Inflammatory macrophage treated with lipopolysaccharide for 4 hours (primary cell): ENCODE data around the gene ZFAND3.

Experiments used
- DNase-seq: peaks from one replicate; pipeline ENCODE4 v3.0.0-alpha.2; 2020

ZFAND3 gene

DNA sequence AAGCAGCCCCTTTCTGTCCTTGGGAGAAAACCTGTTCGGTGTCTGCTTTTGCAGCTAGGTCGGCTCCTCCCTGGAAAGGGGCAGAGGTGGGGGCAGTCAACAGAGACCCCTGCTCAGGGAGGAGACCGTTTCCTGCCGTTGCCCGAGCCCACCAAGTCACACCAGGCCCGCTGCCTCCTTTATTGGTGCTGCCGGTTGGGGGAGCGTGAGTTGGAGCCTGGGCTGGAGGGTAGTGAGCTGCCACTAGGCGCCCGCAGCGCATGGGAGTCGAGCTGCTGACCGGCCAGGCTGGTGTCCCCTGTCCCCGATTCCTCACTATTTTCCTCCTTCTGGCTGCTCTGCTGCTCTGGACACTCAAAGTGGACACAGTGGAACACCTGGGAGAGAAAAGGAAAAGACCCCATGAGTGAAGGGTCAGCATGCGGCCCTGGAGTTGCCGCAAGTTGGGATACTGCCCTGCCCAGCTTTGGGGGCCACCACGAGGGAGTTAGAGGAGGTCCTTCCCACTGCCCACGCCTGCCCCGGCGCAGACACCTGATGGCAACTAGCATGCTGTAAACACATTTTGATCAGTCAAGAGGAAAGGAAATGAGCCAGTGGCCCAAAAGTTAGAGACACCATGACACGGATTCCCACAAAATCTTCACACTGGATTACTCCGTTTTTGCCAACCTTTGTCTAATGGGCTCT, 355.4 kb downstream of the ZFAND3 start:
- no peak for DNase-seq

GRCh38 chr6:38175786-38176185, 356.3 kb downstream of the ZFAND3 start:
- DNase-seq = no peak

DNA sequence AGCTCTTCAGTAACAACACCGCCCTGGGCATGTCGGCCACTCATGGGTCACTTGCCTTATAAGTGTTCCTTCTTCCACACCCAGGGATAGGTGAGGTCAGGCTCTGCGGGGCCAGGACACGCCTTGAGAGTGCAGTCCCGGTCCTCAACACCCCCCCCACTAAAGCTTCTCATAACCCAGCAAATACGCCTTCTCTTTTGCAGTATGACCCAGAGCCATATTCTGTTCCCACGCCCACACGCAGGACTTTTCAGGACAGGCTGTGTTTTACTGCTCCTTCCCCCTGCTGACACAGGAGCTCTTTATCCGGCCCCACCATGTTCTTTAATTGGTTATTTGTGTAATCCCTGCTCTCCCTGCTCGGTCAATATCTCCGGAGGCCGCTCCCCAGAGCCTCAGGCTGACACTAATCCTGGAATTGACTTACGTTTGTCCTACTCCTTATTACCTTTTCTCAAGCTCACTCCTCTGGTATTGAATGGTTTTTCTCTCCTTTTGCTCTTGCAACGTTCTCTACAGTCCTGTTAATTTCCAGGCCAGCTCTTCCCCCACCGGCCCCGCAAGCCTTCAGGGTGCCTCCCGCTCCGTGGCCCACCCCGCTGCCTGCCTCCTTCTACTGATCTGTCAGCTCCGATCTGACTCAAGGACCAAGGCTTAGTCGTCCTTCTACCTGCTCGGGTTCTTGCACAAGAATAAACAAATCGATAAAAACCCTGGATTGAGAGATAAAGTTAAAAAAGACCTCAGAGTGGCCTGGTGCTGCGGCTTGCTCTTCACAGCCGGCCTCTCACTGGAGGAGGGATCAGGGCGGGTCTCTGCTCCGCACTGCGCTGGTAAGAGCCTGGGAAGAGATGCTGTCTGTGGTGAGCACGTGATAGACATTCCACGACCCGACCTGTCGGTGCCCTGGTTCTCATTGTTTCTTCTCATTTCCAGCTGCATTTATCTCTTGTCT, 357.5 kb downstream of the ZFAND3 start:
- no peak for DNase-seq

DNA sequence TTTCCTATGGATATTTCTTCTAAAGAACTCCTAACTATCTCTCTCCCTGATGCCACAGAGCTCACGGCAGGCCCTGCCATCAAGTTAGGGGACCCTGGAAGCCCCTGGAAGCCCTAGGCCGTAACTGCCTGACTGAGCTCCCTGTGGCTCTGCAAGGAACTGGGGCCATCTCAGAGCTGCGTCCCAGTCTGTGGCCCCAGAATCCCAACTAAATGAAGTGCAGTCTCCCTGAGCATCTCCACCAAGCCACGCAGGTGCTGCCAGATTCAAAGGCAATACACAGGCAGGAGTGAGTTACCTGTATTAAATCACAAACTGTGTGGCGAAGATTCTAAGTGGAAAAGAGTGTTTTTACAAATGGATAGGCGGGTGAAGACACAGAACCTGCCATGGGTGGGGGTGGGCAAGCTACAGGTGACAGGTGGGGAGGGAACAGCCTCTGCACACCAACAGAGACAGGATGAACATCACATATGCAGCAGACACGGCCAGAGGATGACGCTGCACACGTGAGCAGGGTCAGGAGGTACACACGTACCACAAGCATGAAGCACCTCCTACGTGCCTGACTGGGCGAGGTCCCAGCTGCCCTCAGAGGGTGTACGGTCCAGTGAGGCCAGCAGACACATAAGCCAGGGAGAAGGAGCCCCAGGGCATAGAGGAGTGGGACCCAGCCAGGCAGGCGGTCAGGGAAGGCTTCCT, 358.5 kb downstream of the ZFAND3 start:
- no peak for DNase-seq

GRCh38 chr6:38178584-38178886, 359.0 kb downstream of the ZFAND3 start:
- DNase-seq = no peak

- DNase-seq = no peak
These were observed 359.8 kb downstream of the ZFAND3 start for GRCh38 chr6:38179300-38179699.

DNA sequence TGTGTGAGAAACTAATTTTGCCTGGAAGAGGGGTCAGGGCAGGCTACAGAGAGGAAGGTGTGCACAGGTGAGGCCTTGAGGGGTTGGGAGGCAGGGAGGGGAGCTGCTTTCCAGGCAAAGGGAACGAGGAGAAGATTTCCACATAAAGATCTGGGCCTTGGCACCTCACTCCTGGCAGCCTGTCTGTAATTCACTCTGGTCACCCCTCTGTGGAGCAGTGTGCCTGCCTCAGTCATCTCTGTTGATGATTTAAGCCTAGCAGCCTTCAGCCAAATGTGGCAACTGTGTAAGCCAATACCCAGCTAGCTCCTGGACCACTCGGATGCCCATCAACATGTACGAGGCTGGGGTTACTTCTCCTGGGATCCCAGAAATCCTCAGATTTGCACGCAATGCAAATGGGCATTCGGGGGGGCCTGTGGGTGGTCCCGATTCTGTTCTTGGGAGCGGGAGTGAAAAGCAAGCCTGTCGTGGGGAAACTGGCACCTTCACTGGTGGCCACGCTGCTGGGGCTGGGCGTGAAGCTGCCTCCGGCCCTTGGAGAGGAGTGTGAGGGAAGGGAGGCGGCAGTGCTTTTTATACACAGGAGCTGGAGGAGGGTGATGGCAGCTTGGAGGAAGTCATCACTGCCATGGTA, 360.4 kb downstream of the ZFAND3 start:
- DNase-seq = no peak

GRCh38 chr6:38180586-38180985, 361.1 kb downstream of the ZFAND3 start:
- peak; percentile 2 for DNase-seq

DNA sequence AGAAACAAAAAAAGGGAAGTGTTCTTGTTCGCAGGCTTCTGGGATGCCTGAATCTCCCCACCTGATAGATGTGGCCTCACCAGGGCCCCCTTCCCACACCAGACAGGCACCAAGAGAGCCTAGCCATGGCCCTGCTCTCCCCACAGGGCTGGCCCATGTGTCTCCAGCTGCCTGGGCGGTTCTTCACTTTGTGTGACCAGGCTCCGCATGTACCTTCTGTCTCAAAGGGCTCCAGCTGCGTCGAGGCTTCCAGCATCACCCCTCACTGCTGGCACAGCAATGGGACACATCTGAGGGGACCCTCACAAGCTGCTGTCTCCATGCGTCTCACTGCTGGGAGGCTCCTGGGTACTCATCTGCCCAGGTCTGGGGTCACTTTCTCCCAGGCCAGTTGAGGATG, 362.9 kb downstream of the ZFAND3 start:
- DNase-seq = no peak

DNA sequence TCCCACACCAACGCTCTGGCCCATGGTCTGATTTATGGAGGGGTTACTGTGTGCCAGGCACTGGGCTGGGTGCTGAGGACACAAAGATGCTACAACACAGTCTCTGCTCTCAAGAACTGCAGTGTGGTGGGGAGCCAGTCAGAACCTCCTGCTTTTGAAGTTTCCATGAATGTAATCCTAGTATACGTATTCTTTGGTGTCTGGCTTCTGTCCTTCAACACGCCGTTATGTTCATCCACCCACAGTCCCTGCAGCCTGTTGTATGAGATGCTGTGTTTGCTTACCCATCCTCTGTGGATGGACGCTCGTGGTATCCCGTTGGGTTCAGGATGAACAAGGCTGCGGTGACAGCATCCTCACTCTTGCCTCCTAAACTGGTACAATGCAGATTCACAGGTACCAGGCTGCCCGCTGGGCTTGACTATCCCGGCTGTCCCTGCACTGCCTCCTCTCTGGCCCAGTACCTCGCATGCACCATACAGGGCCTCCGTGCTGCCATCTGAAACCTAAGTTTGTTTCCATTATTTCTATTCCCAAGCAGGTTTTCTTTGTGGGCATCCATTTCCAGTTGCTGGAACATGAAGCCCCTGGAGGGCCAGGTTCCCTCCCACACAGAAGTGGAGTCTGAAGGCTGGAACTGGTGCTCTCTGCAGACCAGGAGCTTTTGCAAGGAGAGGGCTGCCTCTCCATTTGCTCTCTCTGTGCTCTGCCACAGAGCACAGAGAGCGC, 364.5 kb downstream of the ZFAND3 start:
- DNase-seq = no peak

DNA sequence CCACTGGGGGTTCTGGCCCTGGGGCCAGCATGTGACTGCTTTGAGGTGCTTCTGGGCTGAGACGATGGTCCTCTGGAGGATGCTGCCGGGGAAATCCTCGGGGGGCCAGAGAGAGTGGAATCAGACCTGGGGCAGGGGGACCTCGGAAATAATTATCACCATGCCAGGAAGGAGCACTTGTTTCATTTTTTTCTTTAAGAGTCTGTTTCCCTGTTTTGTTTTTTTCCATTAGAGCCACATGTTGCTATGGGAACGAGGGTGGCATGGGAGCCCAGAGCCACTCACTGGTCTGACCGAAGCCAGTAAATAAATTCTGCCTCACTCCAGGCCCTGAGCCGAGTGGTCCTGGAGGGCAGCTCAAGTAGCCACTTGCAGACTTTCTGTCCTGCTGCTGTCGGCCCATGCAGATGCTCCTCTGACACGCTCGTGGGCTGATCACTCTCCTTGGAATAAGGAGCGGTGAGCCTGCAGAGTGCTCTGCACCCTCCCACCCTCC, 365.1 kb downstream of the ZFAND3 start:
- no peak for DNase-seq

DNA sequence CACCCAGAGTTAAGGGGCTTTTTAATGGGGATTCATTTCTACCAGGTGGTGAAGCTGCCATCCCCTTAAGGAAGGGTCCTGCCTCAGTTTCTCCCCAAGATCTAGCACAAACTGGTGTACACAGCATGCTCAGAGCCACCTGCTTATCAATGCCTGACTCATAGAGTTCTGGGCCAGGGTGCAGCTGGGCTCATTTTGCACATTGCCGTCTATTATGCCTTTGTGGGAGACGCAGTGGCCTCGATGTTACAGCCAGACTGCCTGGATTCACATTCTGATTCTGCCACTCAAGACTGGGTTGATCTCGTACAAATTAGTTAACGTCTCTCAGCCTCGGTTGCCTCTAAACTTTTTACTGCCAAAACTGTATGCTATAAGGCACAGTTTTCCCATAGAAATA, 365.7 kb downstream of the ZFAND3 start:
- DNase-seq = no peak

- no peak for DNase-seq
These were observed 366.2 kb downstream of the ZFAND3 start for GRCh38 chr6:38185752-38186151.

DNA sequence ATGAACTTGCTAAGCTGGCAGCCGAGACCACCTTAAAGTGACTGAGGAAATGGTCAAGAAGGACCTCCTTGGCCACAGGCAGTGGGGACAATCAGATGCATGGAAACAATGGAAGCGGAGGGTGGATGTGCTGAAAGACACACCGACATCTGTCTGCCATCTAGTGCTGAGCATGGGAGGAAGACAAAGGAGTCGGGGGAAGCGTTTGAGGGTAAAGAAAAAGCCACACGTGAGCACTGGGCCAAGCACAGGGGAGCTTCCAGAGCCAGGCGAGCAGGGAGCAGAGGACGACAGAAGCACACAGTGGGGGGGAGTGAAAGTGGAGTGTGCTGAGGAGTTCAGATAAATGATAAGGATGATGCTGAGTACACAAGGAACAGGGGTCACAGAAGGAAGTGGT, 367.8 kb downstream of the ZFAND3 start:
- no peak for DNase-seq

GRCh38 chr6:38187811-38188590, 368.5 kb downstream of the ZFAND3 start:
- DNase-seq = no peak

- DNase-seq = no peak
These were observed 369.3 kb downstream of the ZFAND3 start for GRCh38 chr6:38188677-38189335.

DNA sequence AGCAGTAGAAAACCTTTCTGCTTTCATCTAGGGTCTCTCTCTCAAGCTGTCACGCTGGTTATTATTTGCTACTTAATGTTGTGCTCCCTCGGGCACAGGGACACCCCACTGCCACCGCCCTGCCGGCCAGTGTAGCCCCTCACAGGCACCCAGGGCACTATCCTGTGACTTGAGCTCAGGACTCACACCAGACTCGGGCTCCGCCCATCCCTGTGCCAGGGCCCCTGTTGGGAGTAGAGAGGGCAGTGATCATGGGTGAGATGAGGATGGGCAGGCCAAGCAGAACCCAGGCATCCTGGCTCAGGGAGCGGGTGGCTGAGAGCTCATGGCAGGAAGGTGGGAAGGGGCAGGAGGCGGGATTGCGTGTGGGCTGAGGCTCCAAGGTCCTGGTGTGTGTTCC, 371.9 kb downstream of the ZFAND3 start:
- no peak for DNase-seq

DNA sequence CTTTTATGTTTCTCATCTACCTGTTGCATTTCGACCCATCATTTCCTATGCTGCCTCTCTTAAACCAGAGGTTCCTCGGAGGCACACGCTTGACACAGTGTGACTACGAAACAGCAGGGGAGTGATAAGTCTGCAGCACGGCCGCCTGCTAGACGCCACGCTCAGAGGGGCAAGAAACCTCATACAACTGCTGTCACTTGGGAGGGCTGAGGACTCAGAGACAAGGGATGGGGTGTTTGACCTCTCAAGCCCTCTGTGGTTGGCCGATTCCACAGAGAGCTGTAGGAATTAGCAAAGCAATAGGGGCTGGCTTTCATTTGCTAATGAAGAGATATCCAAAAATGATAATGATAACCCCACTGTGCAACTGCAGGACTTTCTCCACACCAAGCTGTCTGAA, 372.5 kb downstream of the ZFAND3 start:
- no peak for DNase-seq

- no peak for DNase-seq
These were observed 373.0 kb downstream of the ZFAND3 start for GRCh38 chr6:38192487-38192886.

DNA sequence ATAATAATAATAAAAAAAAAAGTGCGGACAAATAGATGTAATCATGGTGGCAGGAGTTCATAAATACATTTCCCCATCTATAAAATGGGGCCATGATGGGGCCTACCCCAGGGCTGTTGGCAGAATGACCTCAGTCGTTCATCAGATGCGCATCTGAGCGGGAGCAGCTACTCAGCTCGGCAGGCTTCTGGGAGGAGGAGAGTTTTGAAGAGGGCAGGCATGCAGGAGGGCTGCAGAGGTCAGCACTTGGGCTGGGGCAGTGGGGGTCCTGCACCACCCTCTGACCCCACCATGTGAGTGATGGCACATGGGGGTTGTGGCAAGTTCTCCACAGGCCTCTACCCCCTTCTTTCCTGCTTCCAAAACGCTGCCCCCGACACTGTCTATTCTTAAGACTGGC, 373.5 kb downstream of the ZFAND3 start:
- no peak for DNase-seq
